OCI-LY1 (cell line): ENCODE measurements around the gene CDIPT.

ENCODE experiments used
- H2AFZ ChIP-seq: fragments of 200-600 bp; sonication (generic), shearing (Covaris generic); 2 replicates; pipeline ENCODE4 v1.6.0; 2014; ENCODE audit warnings: antibody characterized with exemption, mild to moderate bottlenecking, low read length
- H3F3A ChIP-seq: fragments of 200-600 bp; sonication (generic), shearing (Covaris generic); 2 replicates; pipeline ENCODE4 v1.6.0; 2014; ENCODE audit warnings: mild to moderate bottlenecking, antibody characterized with exemption, low read length, moderate library complexity; ENCODE audit not compliant: insufficient read depth
- H3K27ac ChIP-seq: fragments of 200-600 bp; sonication (generic); 2 replicates; pipeline ENCODE4 v1.5.1; 2014; ENCODE audit warnings: low read length, mixed run types, mild to moderate bottlenecking, low read depth; ENCODE audit not compliant: poor library complexity, severe bottlenecking
- H3K27me3 ChIP-seq: fragments of 200-600 bp; sonication (generic); 2 replicates; pipeline ENCODE4 v1.6.0; 2014; ENCODE audit warnings: antibody characterized with exemption, mild to moderate bottlenecking, low read length, moderate library complexity; ENCODE audit not compliant: insufficient read depth
- H3K36me3 ChIP-seq: fragments of 200-600 bp; sonication (generic); 2 replicates; pipeline ENCODE4 v1.6.1; 2014; ENCODE audit warnings: mild to moderate bottlenecking, antibody characterized with exemption, low read length, moderate library complexity, mixed read lengths; ENCODE audit not compliant: insufficient read depth
- H3K4me1 ChIP-seq: fragments of 200-600 bp; sonication (generic); 2 replicates; pipeline ENCODE4 v1.5.1; 2014; ENCODE audit warnings: mild to moderate bottlenecking, low read length, moderate library complexity; ENCODE audit not compliant: insufficient read depth, severe bottlenecking
- H3K4me2 ChIP-seq: fragments of 200-600 bp; sonication (generic), shearing (Covaris generic); 2 replicates; pipeline ENCODE4 v1.6.1; 2014; ENCODE audit warnings: low read length
- H3K4me3 ChIP-seq: fragments of 200-600 bp; sonication (generic); 2 replicates; pipeline ENCODE4 v1.5.1; 2014; ENCODE audit warnings: low read length, low read depth, mild to moderate bottlenecking, mixed read lengths; ENCODE audit not compliant: poor library complexity, severe bottlenecking
- H3K79me2 ChIP-seq: fragments of 200-600 bp; shearing (Covaris generic); 2 replicates; pipeline ENCODE4 v1.6.1; 2016; ENCODE audit warnings: mixed run types, low read length, mixed read lengths; ENCODE audit not compliant: insufficient read depth
- H3K9ac ChIP-seq: fragments of 200-600 bp; sonication (generic), shearing (Covaris generic); 2 replicates; pipeline ENCODE4 v1.6.1; 2014; ENCODE audit warnings: mild to moderate bottlenecking, low read length, mixed read lengths
- H3K9me2 ChIP-seq: fragments of 200-600 bp; sonication (generic), shearing (Covaris generic); 2 replicates; pipeline ENCODE4 v1.6.1; 2014; ENCODE audit warnings: low read depth, mild to moderate bottlenecking, low read length, mixed read lengths
- H3K9me3 ChIP-seq: fragments of 200-600 bp; shearing (Covaris generic); 2 replicates; pipeline ENCODE4 v1.6.1; 2014; ENCODE audit warnings: low read length, mixed read lengths
- H4K20me1 ChIP-seq: fragments of 200-600 bp; sonication (generic), shearing (Covaris generic); 2 replicates; pipeline ENCODE4 v1.6.0; 2016; ENCODE audit warnings: mild to moderate bottlenecking, low read length; ENCODE audit not compliant: insufficient read depth
- EZH2 ChIP-seq: fragments of 200-600 bp; sonication (generic), shearing (Covaris generic); IDR thresholded peaks from 2 replicates; pipeline ENCODE4 v1.8.0; 2017; ENCODE audit warnings: borderline replicate concordance, mixed run types, mild to moderate bottlenecking, antibody characterized with exemption, low read length, moderate library complexity, mixed read lengths
- TF ChIP-seq, protein P1 (sequence below): fragments of 200-600 bp; sonication (generic), shearing (Covaris generic); IDR thresholded peaks from 2 replicates; pipeline ENCODE4 v1.5.1; 2017; ENCODE audit warnings: mild to moderate bottlenecking, antibody characterized with exemption, low read length, moderate library complexity, mixed read lengths

The CDIPT gene

DNA sequence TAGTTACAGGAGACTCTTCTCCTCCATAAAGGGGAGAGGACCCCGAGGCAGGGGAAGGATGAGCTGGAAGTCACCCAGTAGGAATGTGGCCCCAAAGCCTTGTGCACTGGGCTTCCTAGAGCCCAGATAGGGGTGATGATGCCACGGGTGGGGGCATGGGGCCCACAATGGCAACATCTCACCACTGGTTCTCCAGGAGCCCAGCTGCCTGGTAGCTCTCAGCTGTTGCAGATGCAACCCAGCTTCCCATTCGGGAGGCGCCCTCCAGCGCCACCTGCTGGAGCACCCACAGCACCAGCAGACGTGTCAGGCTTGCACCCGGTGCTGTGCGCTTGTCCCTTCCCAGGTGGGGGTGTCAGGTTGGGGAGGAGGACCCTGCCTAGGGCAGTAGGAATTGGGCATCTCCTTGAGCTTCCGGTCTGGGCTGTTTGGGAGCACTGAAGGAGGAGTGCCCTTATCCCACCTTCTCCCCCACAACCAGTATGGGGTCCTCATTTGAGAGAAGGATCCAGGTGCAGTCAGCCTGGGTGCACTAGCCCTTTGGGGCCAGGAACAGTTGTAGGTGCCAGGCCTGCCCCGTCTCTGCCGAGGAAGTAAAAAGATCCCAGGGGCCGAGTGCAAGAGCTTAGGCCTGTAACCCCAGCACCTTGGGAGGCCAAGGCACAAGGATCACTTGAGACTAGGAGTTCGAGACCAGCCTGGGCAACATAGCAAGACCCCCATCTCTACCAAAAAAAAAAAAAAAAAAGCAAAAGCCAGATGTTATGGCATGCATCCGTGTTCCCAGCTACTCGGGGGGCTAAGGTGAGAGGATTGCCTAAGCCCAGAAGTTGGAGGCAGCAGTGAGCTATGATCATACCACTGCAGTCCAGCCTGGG is 14.4 kb downstream of the CDIPT start:
- Histone ChIP-seq H3K27me3 (no peaks in the 10 kb centered on the region), H3K36me3 (no peaks in the 10 kb centered on the region), H3K9ac (no peak overlapping the region), H4K20me1 (no peaks in the 10 kb centered on the region), H3K27ac (no peak overlapping the region), H3K4me1 (no peaks in the 10 kb centered on the region), H2AFZ (no peak overlapping the region), H3F3A (no peaks in the 10 kb centered on the region), H3K4me3 (no peak overlapping the region), H3K9me2 (no peaks in the 10 kb centered on the region), H3K9me3 (no peaks in the 10 kb centered on the region), H3K4me2 (no peak overlapping the region), H3K79me2 (no peaks in the 10 kb centered on the region)
- TF ChIP-seq, protein P1, sequence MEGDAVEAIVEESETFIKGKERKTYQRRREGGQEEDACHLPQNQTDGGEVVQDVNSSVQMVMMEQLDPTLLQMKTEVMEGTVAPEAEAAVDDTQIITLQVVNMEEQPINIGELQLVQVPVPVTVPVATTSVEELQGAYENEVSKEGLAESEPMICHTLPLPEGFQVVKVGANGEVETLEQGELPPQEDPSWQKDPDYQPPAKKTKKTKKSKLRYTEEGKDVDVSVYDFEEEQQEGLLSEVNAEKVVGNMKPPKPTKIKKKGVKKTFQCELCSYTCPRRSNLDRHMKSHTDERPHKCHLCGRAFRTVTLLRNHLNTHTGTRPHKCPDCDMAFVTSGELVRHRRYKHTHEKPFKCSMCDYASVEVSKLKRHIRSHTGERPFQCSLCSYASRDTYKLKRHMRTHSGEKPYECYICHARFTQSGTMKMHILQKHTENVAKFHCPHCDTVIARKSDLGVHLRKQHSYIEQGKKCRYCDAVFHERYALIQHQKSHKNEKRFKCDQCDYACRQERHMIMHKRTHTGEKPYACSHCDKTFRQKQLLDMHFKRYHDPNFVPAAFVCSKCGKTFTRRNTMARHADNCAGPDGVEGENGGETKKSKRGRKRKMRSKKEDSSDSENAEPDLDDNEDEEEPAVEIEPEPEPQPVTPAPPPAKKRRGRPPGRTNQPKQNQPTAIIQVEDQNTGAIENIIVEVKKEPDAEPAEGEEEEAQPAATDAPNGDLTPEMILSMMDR, result peak; percentile 93
- TF ChIP-seq EZH2, result no peak

DNA sequence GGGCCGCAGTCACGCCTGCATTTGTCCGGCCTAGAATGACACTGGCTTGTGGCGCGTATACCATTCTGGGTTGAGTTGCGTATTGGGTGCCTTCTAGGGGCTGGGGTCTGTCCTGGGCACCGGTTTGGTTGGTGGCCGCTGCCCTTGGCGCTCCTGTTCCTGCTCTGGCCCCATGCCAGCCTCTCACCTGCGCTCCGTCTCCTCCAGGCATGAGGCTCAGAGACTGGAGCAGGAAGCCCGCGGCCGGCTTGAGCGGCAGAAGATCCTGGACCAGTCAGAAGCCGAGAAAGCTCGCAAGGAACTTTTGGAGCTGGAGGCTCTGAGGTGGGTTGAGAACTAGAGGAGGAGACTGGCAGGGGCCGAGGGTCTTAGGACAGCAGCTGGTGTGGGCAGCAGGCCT is 17.4 kb downstream of the CDIPT start:
- H3K4me3 ChIP-seq, result no peak overlapping the region
- H4K20me1 ChIP-seq, result no peaks in the 10 kb centered on the region
- no peaks in the 10 kb centered on the region for H3K9me3 ChIP-seq
- no peaks in the 10 kb centered on the region for H3K4me1 ChIP-seq
- no peak overlapping the region for H3K27ac ChIP-seq
- no peaks in the 10 kb centered on the region for H3F3A ChIP-seq
- H3K4me2 ChIP-seq, result no peak overlapping the region
- no peaks in the 10 kb centered on the region for H3K36me3 ChIP-seq
- no peaks in the 10 kb centered on the region for H3K27me3 ChIP-seq
- no peak for TF ChIP-seq EZH2
- TF ChIP-seq, protein P1, result no peak
- no peaks in the 10 kb centered on the region for H3K79me2 ChIP-seq
- H2AFZ ChIP-seq, result no peak overlapping the region
- no peaks in the 10 kb centered on the region for H3K9me2 ChIP-seq
- H3K9ac ChIP-seq, result no peak overlapping the region

DNA sequence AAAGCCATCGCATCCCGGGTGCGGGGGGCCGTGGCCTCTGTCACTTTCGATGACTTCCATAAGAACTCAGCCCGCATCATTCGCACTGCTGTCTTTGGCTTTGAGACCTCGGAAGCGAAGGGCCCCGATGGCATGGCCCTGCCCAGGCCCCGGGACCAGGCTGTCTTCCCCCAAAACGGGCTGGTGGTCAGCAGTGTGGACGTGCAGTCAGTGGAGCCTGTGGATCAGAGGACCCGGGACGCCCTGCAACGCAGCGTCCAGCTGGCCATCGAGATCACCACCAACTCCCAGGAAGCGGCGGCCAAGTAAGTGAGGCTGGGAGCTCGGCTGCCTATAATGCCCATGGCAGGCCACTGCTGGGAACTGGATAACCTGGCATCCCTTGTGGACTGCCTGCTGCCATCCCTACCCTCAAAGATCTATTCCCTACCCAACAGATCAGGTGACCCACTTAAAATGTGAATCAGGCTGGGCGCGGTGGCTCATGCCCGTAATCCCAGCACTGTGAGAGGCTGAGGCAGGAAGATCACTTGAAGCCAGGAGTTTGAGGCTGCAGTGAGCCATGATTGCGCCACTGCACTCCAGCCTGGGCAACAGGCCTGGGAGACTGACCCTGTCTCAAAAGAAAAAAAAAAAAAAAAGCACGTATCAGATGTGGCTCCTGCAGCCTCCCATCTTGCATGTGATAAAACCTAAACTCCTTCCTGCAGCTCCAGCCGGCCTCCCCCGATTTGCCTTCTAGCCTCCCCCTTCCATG is 18.3 kb downstream of the CDIPT start:
- Histone ChIP-seq H3K9me3 (no peaks in the 10 kb centered on the region), H3K27ac (no peak overlapping the region), H3K4me1 (no peaks in the 10 kb centered on the region), H3K9me2 (no peaks in the 10 kb centered on the region), H3K27me3 (no peaks in the 10 kb centered on the region), H3K9ac (no peak overlapping the region), H4K20me1 (no peaks in the 10 kb centered on the region), H2AFZ (no peak overlapping the region), H3K4me3 (no peak overlapping the region), H3K79me2 (no peaks in the 10 kb centered on the region), H3K36me3 (no peaks in the 10 kb centered on the region), H3F3A (no peaks in the 10 kb centered on the region), H3K4me2 (no peak overlapping the region)
- no peak for TF ChIP-seq EZH2
